GM10847 (cell line): ENCODE measurements around the gene PDYN.

Source experiments
- POLR2A ChIP-seq: IDR thresholded peaks from 2 replicates; pipeline ENCODE4 v1.6.1; 2011; ENCODE audit not compliant: insufficient read length; ENCODE audit errors: extremely low read depth

PDYN gene

GRCh38 chr20:1968964-1969363 lies 24.9 kb downstream of the PDYN start:
- no peak for TF ChIP-seq POLR2A

- no peak for TF ChIP-seq POLR2A
Observed at GRCh38 chr20:1965520-1966351, 28.1 kb downstream of the PDYN start.

- no peak for TF ChIP-seq POLR2A
Observed at GRCh38 chr20:1964659-1965405, 29.0 kb downstream of the PDYN start.

- TF ChIP-seq POLR2A, result no peak
Observed at GRCh38 chr20:1964061-1964460, 29.8 kb downstream of the PDYN start.

- TF ChIP-seq POLR2A, result no peak
Observed at GRCh38 chr20:1961374-1961773, 32.5 kb downstream of the PDYN start.

DNA sequence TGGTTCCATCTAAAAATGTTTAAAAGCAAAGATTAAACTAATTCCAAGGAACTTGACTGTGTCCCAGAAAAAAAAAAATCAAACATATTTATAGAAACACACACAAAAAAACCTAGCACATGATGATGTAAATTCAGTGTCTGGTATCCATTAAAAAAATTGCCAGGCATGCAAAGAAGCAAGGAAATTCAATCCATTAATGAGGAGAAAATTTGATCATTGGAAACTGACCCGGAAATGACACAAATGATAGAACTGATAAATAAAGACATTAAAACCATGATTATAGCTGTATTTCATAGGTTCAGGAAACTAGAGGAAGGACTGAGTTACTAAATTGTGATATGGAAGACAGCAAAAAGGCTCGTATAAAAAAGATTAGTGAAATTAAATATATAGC lies 34.7 kb downstream of the PDYN start:
- no peak for TF ChIP-seq POLR2A

DNA sequence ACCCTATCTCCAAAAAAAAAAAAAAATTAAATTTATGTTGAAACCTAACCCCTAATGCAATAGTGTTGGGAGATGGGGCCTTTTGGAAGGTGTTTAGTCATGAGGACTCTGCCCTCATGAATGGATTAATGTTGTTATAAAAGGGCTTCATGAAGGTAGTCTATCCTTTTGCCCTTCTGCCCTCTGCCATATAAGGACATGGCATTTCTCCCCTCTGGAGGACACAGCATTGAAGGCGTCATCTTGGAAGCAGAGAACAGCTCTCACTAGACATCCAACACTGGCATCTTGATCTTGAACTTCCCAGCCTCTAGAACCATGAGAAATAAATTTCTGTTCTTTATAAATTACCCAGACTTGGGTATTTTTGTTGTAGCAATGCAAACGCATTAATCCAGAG lies 35.4 kb downstream of the PDYN start:
- TF ChIP-seq POLR2A, result no peak

- TF ChIP-seq POLR2A, result no peak
Observed at GRCh38 chr20:1955217-1955616, 38.6 kb downstream of the PDYN start.

DNA sequence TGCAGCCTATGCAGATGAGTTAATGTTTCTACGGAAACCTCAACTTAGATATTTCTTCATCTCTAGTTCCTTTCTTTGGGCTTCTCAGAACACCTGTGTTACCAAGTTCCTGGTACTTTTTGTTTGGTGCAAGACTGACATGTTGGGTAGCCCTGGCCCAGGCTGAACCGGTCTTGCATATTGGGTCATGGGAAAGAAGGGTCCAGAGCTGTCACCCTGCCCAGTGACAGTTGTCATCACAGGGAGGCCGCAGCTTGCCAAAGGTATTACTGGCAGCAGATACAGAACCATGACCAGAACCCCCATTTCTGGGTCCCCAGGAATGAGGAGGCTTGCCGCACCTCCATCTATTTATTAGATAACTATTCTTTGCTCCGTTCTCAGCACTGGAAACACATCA lies 40.2 kb downstream of the PDYN start:
- TF ChIP-seq POLR2A, result no peak

DNA sequence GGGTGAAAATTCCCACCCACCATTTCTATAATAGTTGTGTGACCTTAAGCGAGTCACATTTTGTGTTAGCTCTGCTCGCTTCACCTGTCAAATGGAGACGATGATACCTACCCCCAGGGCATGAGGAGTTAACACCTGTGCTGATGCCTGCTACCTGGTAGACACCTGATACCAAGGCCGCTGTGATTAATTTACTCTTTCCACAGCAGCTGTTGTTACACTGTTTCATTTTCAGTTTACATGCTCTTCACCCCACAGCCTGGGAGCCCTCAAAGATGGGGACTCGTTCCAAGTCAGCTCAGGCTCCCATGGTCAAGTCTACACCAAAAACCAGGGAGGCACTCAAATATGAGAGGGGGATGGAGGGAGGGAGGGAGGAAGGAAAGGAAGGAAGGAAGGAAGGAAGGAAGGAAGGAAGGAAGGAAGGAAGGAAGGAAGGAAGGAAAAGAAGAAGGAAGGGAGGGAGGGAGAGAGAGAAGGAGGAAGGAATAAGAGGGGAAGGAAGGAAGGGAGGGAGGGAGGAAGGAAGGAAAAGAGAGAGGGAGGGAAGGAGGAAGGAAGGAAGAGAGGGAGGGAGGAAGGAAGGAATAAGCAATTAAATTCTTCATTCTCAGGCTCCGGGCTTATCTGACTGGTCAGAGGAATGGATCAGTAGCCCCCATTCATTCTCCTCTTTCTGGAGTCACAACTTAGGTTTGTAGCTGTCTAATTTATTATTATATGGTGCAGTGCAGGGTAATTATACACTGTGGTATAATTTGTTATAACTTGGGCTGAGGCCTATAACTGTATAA lies 40.9 kb downstream of the PDYN start:
- TF ChIP-seq POLR2A, result no peak

GRCh38 chr20:1951436-1952115 lies 42.3 kb downstream of the PDYN start:
- TF ChIP-seq POLR2A, result no peak

- TF ChIP-seq POLR2A, result no peak
Observed at GRCh38 chr20:1950836-1951235, 43.0 kb downstream of the PDYN start.

GRCh38 chr20:1949347-1950100 lies 44.3 kb downstream of the PDYN start:
- no peak for TF ChIP-seq POLR2A

- no peak for TF ChIP-seq POLR2A
Observed at GRCh38 chr20:1947535-1947846, 46.4 kb downstream of the PDYN start.
